ENCODE data around the gene GDF2.

GDF2 gene

DNA sequence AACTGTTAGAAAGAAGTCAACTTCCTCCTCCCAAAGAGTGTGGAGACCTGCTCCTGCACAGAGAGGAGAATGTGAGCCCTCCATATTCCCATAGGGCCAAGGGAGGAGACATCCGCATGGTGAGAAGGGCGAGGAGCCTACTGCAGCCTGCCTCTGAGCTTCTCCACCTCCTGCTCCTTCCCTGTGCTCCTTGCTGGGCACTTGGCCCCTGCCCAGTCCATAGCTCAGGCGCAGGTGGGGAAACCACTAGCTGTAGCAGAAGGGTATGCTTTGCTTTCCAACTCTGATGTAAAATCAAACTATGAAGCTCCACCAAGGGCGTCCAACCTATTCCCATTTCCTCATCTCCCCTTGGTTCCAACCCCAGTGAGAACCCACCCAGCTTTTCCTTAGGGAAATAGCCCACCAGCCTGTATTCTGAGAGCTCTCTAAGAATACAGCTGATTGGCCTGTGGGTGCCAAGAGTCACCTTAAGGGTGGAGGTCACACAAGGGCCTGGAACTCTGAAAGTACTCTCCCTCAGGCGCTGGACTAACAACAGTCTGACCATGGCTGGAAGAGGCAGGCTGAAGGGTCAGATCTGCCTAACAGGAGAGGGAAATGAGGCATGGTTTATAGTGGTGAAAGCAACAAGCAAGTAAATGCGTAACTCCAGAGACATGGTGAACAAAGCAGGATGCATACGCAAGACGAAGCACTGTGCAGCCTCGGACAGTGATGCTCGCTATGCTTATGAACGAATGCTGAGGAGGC, 47.9 kb downstream of the GDF2 start:
- DNase-seq (ENCODE audit: low read depth) = no peak

DNA sequence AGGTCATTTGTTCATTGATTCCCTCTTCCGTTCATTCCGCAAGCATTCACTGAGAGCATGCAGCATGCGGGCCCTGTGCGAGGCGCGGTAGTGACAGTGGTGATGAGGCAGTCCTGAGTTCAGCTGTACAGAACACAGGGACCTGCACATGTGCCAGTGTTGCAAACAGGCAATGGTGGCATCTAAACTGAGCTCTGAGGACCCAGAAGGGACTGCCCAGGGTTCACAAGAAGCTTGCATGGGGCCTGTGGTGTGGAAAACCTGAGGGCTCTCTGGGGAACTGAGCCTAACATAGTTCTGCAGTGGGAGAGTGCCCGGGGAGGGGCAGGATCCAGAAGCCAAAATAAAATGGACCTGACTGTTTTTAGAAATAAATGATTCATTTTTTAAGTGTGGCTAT, 48.6 kb downstream of the GDF2 start:
- DNase-seq (ENCODE audit: low read depth) = no peak

- DNase-seq (ENCODE audit: low read depth) = no peak
These were observed 49.6 kb downstream of the GDF2 start for GRCh38 chr10:47371629-47372485.

GRCh38 chr10:47372726-47373125, 50.5 kb downstream of the GDF2 start:
- DNase-seq (ENCODE audit: low read depth) = no peak

DNA sequence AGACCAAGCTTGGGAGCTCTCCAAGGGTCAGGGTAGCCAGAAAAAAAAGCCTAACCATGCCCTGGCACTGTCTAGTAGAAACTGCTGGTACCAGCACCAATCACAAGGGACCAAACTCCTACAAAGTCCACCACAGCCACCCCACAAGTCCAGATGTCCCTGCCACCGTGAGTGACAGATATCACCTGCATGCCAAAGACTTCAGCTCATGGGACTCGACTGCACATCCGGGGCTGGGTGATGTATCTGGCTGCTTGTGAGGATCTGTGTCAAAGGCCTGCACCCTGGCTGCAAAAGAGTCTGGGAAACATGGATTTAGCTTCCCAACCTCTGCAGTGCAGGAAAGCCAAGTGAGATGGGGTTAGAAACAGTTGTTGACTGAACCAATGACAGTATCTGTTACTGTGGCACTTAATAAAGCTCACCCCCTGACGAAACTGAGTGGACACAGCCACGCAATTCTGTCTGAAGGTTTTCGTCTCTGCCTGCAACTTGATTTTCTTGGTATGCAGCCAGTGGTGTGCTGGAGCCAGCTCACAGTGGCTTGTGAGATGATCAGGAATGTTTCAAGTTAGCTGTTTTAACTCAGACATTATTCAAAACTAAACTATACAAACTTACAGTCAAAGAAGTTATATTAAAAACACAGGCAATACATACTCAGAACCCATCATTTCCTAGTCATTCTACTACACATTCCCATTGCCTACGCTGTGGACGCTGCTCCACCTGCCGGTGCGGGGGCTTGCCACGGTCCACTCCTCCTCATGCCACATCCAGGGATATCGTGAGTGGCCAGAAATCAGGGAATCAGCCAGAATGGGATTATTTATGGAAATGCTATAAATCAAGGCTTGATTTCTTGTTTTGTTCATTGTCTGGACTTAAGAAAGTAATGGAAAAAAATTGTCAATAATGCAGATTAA, 52.6 kb downstream of the GDF2 start:
- peak; percentile 72 for DNase-seq (ENCODE audit: low read depth)

DNA sequence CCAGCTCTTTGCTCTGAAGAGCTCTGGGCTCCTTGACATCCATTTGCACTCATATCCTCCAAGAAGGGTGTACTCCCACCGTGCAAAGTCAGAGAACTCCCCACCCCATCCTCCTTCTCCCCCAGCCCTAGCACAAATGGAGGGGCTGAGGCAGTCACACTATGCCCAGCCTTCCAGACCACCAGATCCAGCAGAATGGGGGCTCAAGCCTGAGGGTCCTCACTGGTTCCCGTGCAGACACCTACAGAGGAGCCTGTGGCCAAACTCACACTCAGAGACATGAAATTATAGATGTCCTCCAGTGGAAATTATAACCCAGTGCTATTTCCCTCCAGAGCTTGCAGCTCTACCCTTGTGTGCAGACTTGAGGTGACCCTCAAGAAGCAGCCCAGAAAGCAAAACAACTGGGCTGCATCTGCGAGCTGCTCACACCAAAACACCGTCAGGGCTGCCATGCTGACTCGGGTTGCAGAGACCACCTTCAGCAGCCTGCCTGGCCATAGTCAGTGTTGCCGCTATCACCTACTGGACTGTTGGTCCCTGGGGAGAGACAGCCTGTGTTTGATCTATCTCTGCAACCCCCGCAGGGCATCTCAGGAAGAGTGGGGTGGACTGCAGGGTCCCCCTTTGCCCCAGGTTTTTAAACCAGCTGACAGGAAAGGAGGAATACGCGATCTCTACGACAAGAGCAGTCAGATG, 54.4 kb downstream of the GDF2 start:
- DNase-seq (ENCODE audit: low read depth) = no peak

All from stromal cell of bone marrow (primary cell).